ENCODE results near the gene RASL10B.

RASL10B gene

GRCh38 chr17:35766489-35766877, 35.0 kb downstream of the RASL10B start:
- DNase-seq = no peak

- DNase-seq = no peak
These were observed 35.6 kb downstream of the RASL10B start for GRCh38 chr17:35766903-35767510.

- no peak for DNase-seq
These were observed 37.4 kb downstream of the RASL10B start for GRCh38 chr17:35768797-35769196.

GRCh38 chr17:35769895-35770486, 38.6 kb downstream of the RASL10B start:
- no peak for DNase-seq

- DNase-seq = no peak
These were observed 41.7 kb downstream of the RASL10B start for GRCh38 chr17:35773129-35773528.

GRCh38 chr17:35773679-35774425, 42.4 kb downstream of the RASL10B start:
- no peak for DNase-seq

- no peak for DNase-seq
These were observed 43.1 kb downstream of the RASL10B start for GRCh38 chr17:35774499-35774898.

GRCh38 chr17:35775039-35775438, 43.6 kb downstream of the RASL10B start:
- DNase-seq = no peak

GRCh38 chr17:35775583-35775982, 44.1 kb downstream of the RASL10B start:
- DNase-seq = no peak

GRCh38 chr17:35778641-35779196, 47.3 kb downstream of the RASL10B start:
- no peak for DNase-seq

- no peak for DNase-seq
These were observed 49.5 kb downstream of the RASL10B start for GRCh38 chr17:35780950-35781349.

GRCh38 chr17:35784895-35785294, 53.5 kb downstream of the RASL10B start:
- DNase-seq = no peak

- no peak for DNase-seq
These were observed 55.5 kb downstream of the RASL10B start for GRCh38 chr17:35786941-35787432.

GRCh38 chr17:35788477-35789368, 57.3 kb downstream of the RASL10B start:
- no peak for DNase-seq

GRCh38 chr17:35790841-35791240, 59.4 kb downstream of the RASL10B start:
- DNase-seq = no peak

GRCh38 chr17:35791681-35792350, 60.4 kb downstream of the RASL10B start:
- DNase-seq = no peak

Measured in NCI-H2107 (cell line).